ENCODE measurements around the gene SPTBN5.

SPTBN5 gene

DNA sequence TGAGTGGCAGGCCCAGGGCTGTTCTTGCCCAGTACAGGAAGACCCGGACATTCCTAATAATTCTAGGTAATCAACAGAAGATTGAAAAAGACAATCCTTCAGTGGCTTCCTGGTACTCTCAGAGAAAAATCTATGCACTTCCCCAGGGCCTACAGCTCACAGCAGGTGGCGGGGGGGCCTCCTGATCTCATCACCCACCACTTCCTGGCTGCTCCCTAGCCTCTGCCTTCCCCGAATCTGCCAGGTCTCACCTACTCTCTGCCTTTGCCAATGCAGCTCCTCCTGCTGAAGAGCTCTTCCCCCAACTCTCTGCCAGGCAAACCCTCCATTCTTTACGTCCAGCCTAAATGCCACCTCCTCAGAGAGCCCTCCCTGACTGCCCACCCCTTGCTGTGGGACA, 41.0 kb upstream of the SPTBN5 start:
- no peak for TF ChIP-seq SIN3A (IDR thresholded peaks at IDR 0.05; ENCODE audit: borderline replicate concordance, insufficient read depth, low read length)

GRCh38 chr15:41933771-41934170, 39.9 kb upstream of the SPTBN5 start:
- TF ChIP-seq FOXP2 (optimal IDR thresholded peaks at IDR 0.05; ENCODE audit: borderline replicate concordance, extremely low read depth, extremely low read length, insufficient read depth) (no peak), TAF1 (IDR thresholded peaks at IDR 0.05; ENCODE audit: borderline replicate concordance, insufficient read depth, low read length) (no peak)

DNA sequence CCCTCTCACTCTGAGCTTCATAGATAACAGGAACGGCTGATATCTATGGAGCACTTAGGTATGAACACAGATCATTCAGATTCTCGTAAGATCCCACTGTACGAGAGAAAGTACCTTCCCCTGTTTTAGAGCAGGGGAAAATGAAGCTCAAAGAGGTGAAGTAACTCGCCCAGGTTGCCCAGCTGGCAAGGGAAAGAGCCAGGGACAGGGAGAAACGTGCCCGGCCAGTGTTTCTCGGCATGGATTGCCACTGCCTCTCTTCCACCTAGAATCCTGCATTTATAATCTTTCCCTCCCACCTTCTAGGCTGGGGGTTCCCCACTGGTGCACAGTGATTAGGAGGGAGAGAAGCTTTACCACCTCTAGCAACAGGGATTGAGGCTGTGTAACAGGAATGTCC, 39.5 kb upstream of the SPTBN5 start:
- TF ChIP-seq TAF1 (IDR thresholded peaks at IDR 0.05; ENCODE audit: borderline replicate concordance, insufficient read depth, low read length) (no peak), POLR2AphosphoS5 (IDR thresholded peaks at IDR 0.05; ENCODE audit: low read depth, low read length) (no peak), REST (IDR thresholded peaks at IDR 0.05; ENCODE audit: insufficient read depth in 1 of 2, low read depth in 2 of 2, low read length in 2 of 2) (no peak), FOXP2 (optimal IDR thresholded peaks at IDR 0.05; ENCODE audit: borderline replicate concordance, extremely low read depth, extremely low read length, insufficient read depth) (no peak), SIN3A (IDR thresholded peaks at IDR 0.05; ENCODE audit: borderline replicate concordance, insufficient read depth, low read length) (no peak)

GRCh38 chr15:41932511-41933289, 38.8 kb upstream of the SPTBN5 start:
- no peak for TF ChIP-seq POLR2AphosphoS5 (IDR thresholded peaks at IDR 0.05; ENCODE audit: low read depth, low read length)
- no peak for TF ChIP-seq FOXP2 (optimal IDR thresholded peaks at IDR 0.05; ENCODE audit: borderline replicate concordance, extremely low read depth, extremely low read length, insufficient read depth)
- TF ChIP-seq REST (IDR thresholded peaks at IDR 0.05; ENCODE audit: insufficient read depth in 1 of 2, low read depth in 2 of 2, low read length in 2 of 2) = no peak
- no peak for TF ChIP-seq TAF1 (IDR thresholded peaks at IDR 0.05; ENCODE audit: borderline replicate concordance, insufficient read depth, low read length)
- no peak for TF ChIP-seq SIN3A (IDR thresholded peaks at IDR 0.05; ENCODE audit: borderline replicate concordance, insufficient read depth, low read length)

GRCh38 chr15:41932101-41932500, 38.2 kb upstream of the SPTBN5 start:
- TF ChIP-seq TAF1 (IDR thresholded peaks at IDR 0.05; ENCODE audit: borderline replicate concordance, insufficient read depth, low read length) (no peak), SIN3A (IDR thresholded peaks at IDR 0.05; ENCODE audit: borderline replicate concordance, insufficient read depth, low read length) (no peak), POLR2AphosphoS5 (IDR thresholded peaks at IDR 0.05; ENCODE audit: low read depth, low read length) (no peak), REST (IDR thresholded peaks at IDR 0.05; ENCODE audit: insufficient read depth in 1 of 2, low read depth in 2 of 2, low read length in 2 of 2) (no peak), FOXP2 (optimal IDR thresholded peaks at IDR 0.05; ENCODE audit: borderline replicate concordance, extremely low read depth, extremely low read length, insufficient read depth) (no peak)

DNA sequence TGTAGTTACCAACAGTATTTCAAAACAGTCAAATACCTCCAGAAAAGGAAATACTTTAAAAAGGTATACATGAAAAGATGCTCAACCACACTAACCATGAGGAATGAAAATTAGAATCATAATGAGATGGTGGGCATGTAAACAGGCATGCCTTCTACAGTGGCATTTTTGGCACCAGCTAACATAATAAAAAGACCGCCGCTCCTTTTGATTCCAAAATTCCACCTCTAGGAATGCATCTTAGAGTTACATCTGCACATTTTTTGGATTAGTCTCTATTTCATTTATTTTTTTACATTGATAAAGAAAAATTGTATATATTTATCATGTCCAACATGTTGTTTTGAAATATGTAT, 37.0 kb upstream of the SPTBN5 start:
- TF ChIP-seq REST (IDR thresholded peaks at IDR 0.05; ENCODE audit: insufficient read depth in 1 of 2, low read depth in 2 of 2, low read length in 2 of 2) = no peak
- no peak for TF ChIP-seq POLR2AphosphoS5 (IDR thresholded peaks at IDR 0.05; ENCODE audit: low read depth, low read length)
